RWPE2 (cell line): ENCODE results near the gene CLIP1.

ENCODE experiments used
- ATAC-seq: fragments of 200-7000 bp; cut with Tn5 transposase; 3 replicates; pipeline ENCODE4 v1.9.1; 2021; ENCODE audit warnings: low read depth
- DNase-seq: peaks from one replicate; pipeline ENCODE4 v3.0.0-alpha.2; 2020; ENCODE audit warnings: low spot score
- H3K27ac ChIP-seq: fragments of 450-650 bp; 2 replicates; pipeline ENCODE4 v1.5.1; 2017; ENCODE audit warnings: mild to moderate bottlenecking; ENCODE audit not compliant: poor library complexity, severe bottlenecking
- H3K27me3 ChIP-seq: fragments of 250-450 bp; sonication (Bioruptor Pico); 2 replicates; pipeline ENCODE4 v1.5.1; 2021; ENCODE audit warnings: mild to moderate bottlenecking, moderate library complexity; ENCODE audit not compliant: insufficient read depth, poor library complexity, severe bottlenecking
- H3K36me3 ChIP-seq: fragments of 250-450 bp; sonication (Bioruptor Pico); 2 replicates; pipeline ENCODE4 v1.5.1; 2020; ENCODE audit warnings: low read depth, mild to moderate bottlenecking, moderate library complexity
- H3K4me1 ChIP-seq: fragments of 250-450 bp; sonication (Bioruptor Pico); 2 replicates; pipeline ENCODE4 v1.5.1; 2021; ENCODE audit warnings: mild to moderate bottlenecking, moderate library complexity; ENCODE audit not compliant: insufficient read depth, poor library complexity, severe bottlenecking
- H3K4me3 ChIP-seq: fragments of 250-450 bp; sonication (Bioruptor Pico); 2 replicates; pipeline ENCODE4 v1.5.1; 2021; ENCODE audit warnings: mild to moderate bottlenecking, moderate library complexity; ENCODE audit not compliant: severe bottlenecking
- H3K9me3 ChIP-seq: fragments of 250-450 bp; sonication (Bioruptor Pico); 2 replicates; pipeline ENCODE4 v1.5.1; 2021; ENCODE audit warnings: mild to moderate bottlenecking, moderate library complexity; ENCODE audit not compliant: severe bottlenecking
- TF ChIP-seq, protein P1 (sequence below): fragments of 450-650 bp; IDR thresholded peaks from one replicate; pipeline ENCODE4 v1.5.1; 2017; ENCODE audit warnings: mild to moderate bottlenecking, moderate library complexity; ENCODE audit not compliant: poor library complexity, severe bottlenecking

Gene CLIP1

DNA sequence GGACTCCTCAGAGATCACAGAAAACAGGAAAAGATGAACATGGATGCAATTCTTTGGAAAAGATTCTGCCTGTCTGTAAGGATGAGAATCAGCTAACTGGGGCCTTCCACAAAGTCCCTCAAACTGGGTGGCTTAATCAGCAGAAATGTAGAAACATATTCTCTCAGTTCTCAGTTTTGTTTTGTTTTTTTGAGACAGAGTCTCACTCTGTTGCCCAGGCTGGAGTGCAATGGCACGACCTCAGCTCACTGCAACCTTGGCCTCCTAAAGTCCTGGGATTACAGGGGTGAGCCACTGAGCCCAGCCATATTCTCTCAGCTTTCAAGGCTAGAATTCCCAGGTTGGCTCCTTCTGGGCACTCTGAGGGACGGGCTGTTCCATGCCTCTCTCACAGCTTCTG, 38.2 kb upstream of the CLIP1 start:
- H3K4me1 ChIP-seq: peaks cover 12% of the 10 kb centered on the region
- H3K27ac ChIP-seq: no peak overlapping the region
- H3K27me3 ChIP-seq: no peaks in the 10 kb centered on the region
- no peak for ATAC-seq
- TF ChIP-seq, protein P1, sequence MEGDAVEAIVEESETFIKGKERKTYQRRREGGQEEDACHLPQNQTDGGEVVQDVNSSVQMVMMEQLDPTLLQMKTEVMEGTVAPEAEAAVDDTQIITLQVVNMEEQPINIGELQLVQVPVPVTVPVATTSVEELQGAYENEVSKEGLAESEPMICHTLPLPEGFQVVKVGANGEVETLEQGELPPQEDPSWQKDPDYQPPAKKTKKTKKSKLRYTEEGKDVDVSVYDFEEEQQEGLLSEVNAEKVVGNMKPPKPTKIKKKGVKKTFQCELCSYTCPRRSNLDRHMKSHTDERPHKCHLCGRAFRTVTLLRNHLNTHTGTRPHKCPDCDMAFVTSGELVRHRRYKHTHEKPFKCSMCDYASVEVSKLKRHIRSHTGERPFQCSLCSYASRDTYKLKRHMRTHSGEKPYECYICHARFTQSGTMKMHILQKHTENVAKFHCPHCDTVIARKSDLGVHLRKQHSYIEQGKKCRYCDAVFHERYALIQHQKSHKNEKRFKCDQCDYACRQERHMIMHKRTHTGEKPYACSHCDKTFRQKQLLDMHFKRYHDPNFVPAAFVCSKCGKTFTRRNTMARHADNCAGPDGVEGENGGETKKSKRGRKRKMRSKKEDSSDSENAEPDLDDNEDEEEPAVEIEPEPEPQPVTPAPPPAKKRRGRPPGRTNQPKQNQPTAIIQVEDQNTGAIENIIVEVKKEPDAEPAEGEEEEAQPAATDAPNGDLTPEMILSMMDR: no peak
- H3K9me3 ChIP-seq: no peaks in the 10 kb centered on the region
- DNase-seq: peak; percentile 10
- H3K4me3 ChIP-seq: no peak overlapping the region
- H3K36me3 ChIP-seq: no peaks in the 10 kb centered on the region

DNA sequence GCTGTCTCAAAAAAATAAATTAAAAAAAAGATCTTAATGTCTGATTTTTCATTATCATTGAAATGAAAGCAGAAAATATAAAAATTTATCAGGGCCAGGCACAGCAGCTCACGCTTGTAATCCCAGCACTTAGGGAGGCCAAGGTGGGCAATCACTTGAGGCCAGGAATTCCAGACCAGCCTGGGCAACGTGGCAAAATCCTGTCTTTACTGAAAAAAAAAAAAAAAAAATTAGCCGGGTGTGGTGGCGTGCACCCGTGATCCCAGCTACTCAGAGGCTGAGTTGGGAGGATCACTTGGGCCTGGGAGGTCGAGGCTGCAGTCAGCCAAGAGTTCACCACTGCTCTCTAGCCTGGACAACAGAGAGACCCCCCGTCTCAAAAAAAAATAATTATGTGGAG, 37.6 kb upstream of the CLIP1 start:
- peak; percentile 13 for DNase-seq
- no peaks in the 10 kb centered on the region for H3K36me3 ChIP-seq
- no peaks in the 10 kb centered on the region for H3K9me3 ChIP-seq
- H3K4me1 ChIP-seq: peaks cover 12% of the 10 kb centered on the region
- H3K4me3 ChIP-seq: no peak overlapping the region
- no peak for ATAC-seq
- TF ChIP-seq, protein P1: no peak
- H3K27ac ChIP-seq: no peak overlapping the region
- H3K27me3 ChIP-seq: no peaks in the 10 kb centered on the region

DNA sequence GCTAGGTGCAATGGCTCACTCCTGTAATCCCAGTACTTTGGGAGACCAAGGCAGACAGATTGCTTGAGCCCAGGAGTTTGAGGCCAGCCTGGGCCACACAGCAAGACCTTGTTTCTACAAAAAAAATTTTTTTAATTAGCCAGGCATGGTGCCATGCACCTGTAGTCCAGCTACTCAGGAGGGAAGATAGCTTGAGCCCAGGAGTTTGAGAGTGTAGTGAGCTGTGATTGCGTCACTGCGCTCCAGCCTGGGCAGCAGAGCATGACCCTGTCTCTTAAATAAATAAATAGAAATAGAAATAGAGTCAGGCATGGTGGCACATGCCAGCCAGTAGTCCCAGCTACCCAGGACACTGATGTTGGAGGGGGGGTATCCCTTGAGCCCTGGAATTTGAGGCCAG, 36.7 kb upstream of the CLIP1 start:
- TF ChIP-seq, protein P1: no peak
- Histone ChIP-seq H3K27ac (no peak overlapping the region), H3K36me3 (no peaks in the 10 kb centered on the region), H3K4me1 (peaks cover 6% of the 10 kb centered on the region), H3K9me3 (no peaks in the 10 kb centered on the region), H3K27me3 (no peaks in the 10 kb centered on the region), H3K4me3 (no peak overlapping the region)
- DNase-seq: peak; percentile 2
- no peak for ATAC-seq

DNA sequence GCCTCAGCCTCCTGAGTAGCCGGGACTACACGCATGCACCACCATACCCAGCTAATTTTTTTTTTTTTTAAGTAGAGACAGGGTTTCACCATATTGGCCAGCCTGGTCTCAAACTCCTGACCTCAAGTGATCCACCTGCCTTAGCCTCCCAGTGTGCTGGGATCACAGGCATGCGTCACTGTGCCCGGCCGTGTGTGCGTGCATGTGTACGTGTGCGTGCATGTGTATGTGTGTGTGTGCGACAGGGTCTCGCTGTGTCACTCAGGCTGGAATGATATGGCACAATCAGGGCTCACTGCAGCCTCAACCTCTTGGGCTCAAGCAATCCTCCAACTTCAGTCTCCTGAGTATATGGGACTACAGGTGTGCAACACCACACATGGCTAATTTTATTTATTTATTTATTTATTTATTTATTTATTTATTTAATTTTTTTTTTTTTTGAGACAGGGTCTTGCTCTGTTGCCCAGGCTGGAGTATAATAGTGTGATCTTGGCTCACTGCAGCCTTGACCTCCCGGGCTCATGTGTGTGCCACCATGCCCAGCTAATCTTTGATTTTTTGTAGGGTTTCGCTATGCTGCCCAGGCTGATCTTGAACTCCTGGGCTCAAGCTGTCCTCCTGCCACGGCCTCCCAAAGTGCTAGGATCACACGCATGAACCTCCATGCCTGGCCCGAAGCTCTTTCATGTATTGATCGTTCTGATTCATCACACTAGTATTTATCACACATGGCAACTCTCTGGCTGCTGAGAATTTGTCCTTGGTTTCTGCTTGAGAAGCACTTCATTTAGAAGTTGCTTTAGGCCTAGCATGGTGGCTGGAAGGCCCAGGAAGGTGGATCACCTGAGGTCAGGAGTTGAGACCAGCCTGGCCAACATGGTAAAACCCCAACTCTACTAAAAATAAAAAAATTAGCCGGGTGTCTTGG, 35.9 kb upstream of the CLIP1 start:
- Histone ChIP-seq H3K27me3 (no peaks in the 10 kb centered on the region), H3K27ac (no peak overlapping the region), H3K9me3 (no peaks in the 10 kb centered on the region), H3K4me3 (no peak overlapping the region), H3K4me1 (no peaks in the 10 kb centered on the region), H3K36me3 (no peaks in the 10 kb centered on the region)
- TF ChIP-seq, protein P1: no peak
- no peak for ATAC-seq
- DNase-seq: peak; percentile 23

DNA sequence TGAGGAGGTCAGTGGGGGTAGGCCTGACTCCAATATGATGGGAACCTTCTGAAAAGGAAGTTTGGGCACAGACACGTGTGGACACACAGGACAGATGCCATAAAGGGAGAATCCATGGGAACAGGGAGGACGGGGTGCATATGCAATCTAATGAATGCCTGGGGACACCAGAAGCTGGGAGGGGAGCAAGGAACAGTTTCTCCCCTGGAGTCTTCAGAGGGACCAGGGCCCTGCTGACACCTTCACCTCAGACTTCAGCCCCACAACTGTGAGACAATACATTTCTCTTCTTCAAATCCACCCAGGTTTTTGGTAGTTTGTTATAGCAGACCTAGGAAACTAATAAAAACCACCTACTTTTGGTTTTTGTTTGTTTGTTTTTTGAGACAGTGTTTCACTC, 35.2 kb upstream of the CLIP1 start:
- Histone ChIP-seq H3K27ac (no peak overlapping the region), H3K9me3 (no peaks in the 10 kb centered on the region), H3K36me3 (no peaks in the 10 kb centered on the region), H3K27me3 (no peaks in the 10 kb centered on the region), H3K4me3 (no peak overlapping the region), H3K4me1 (no peaks in the 10 kb centered on the region)
- ATAC-seq (no peak), DNase-seq (no peak)
- TF ChIP-seq, protein P1: no peak
